GM23248 (cell line): Measurements from ENCODE around the gene KCTD10. TPM values are rescaled to one million over a fixed set of nuclear protein-coding genes. Genes with fewer than 3 reads are reported as not detected.

ENCODE experiments used
- DNase-seq: peaks from one replicate; pipeline ENCODE4 v3.0.0-alpha.2; 2015
- H2AFZ ChIP-seq: fragments of 200-600 bp; sonication (generic); 2 replicates; pipeline ENCODE4 v1.6.1; 2016; ENCODE audit warnings: antibody characterized with exemption
- H3F3A ChIP-seq: fragments of 200-600 bp; sonication (generic); 2 replicates; pipeline ENCODE4 v1.6.1; 2016; ENCODE audit warnings: mild to moderate bottlenecking, antibody characterized with exemption, mixed run types; ENCODE audit not compliant: insufficient read depth
- H3K27ac ChIP-seq: fragments of 200-600 bp; sonication (generic); 2 replicates; pipeline ENCODE4 v1.5.1; 2016; ENCODE audit warnings: mild to moderate bottlenecking
- H3K27me3 ChIP-seq: fragments of 200-600 bp; sonication (generic); replicated peaks from 2 replicates; pipeline ENCODE4 v1.6.1; 2016; ENCODE audit warnings: mild to moderate bottlenecking; ENCODE audit not compliant: insufficient read depth
- H3K36me3 ChIP-seq: fragments of 200-600 bp; sonication (generic); 2 replicates; pipeline ENCODE4 v1.6.1; 2016; ENCODE audit warnings: low read depth, mild to moderate bottlenecking
- H3K4me1 ChIP-seq: fragments of 200-600 bp; sonication (generic); 2 replicates; pipeline ENCODE4 v1.6.1; 2016; ENCODE audit warnings: mild to moderate bottlenecking; ENCODE audit not compliant: insufficient read depth
- H3K4me2 ChIP-seq: fragments of 200-600 bp; sonication (generic); one replicate; pipeline ENCODE4 v1.6.1; 2016; ENCODE audit warnings: mild to moderate bottlenecking; ENCODE audit not compliant: unreplicated experiment
- H3K4me3 ChIP-seq: fragments of 200-600 bp; sonication (generic); 2 replicates; pipeline ENCODE4 v1.5.1; 2016; ENCODE audit warnings: mild to moderate bottlenecking
- H3K79me2 ChIP-seq: fragments of 200-600 bp; sonication (generic); 2 replicates; pipeline ENCODE4 v1.6.1; 2016; ENCODE audit warnings: mild to moderate bottlenecking; ENCODE audit not compliant: insufficient read depth
- H3K9ac ChIP-seq: fragments of 200-600 bp; sonication (generic); 2 replicates; pipeline ENCODE4 v1.6.1; 2016; ENCODE audit warnings: mild to moderate bottlenecking
- H3K9me2 ChIP-seq: fragments of 200-600 bp; sonication (generic); 2 replicates; pipeline ENCODE4 v1.6.1; 2016; ENCODE audit warnings: mixed run types, mild to moderate bottlenecking, moderate library complexity; ENCODE audit not compliant: insufficient read depth
- H3K9me3 ChIP-seq: fragments of 200-600 bp; sonication (generic); one replicate; pipeline ENCODE4 v1.6.1; 2017; ENCODE audit warnings: low read depth
- H4K20me1 ChIP-seq: fragments of 200-600 bp; sonication (generic); 2 replicates; pipeline ENCODE4 v1.6.0; 2016; ENCODE audit not compliant: insufficient read depth
- EZH2 ChIP-seq: fragments of 200-600 bp; sonication (generic); IDR thresholded peaks from 2 replicates; pipeline ENCODE4 v1.6.1; 2018; ENCODE audit warnings: antibody characterized with exemption, mild to moderate bottlenecking; ENCODE audit not compliant: insufficient read depth, poor library complexity, severe bottlenecking
- EZH2phosphoT487 ChIP-seq: fragments of 200-600 bp; sonication (generic); IDR thresholded peaks from 2 replicates; pipeline ENCODE4 v1.6.1; 2018; ENCODE audit warnings: antibody characterized with exemption, moderate library complexity, mild to moderate bottlenecking, low read depth; ENCODE audit not compliant: insufficient read depth
- WGBS, 2 experiments: methylation state at CpG; one replicate each; pipeline ENCODE4 v1.1.6; 2015 to 2017; ENCODE audit warnings: low lambda C conversion rate in 2 of 2, low coverage in 1 of 2; ENCODE audit errors: missing lambda C conversion rate in 2 of 2; 5-methylcytosine and 5-hydroxymethylcytosine counted together
- in situ Hi-C: fragments of 300-500 bp; cut with MboI; formaldehyde crosslinking; loops from 2 replicates; pipeline ENCODE4 v1.15.0; 2020
- polyA plus RNA-seq: library from polyadenylated mRNA; unstranded; fragments of >200 nt; fragmentation: Nextera tagmentation; extraction: Ambion mirVana; gene quantifications from 2 replicates; pipeline ENCODE4 v1.2.1, GENCODE V29; 2016
- total RNA-seq: library from RNA; depleted of rRNA; stranded (reverse); fragments of >200 nt; shearing (Covaris generic); gene quantifications from 2 replicates; pipeline ENCODE4 v1.2.3, GENCODE V29; 2014

The KCTD10 gene
- total and polyA plus RNA-seq, 2 experiments from 2014 or later, result 81.1 to 117 TPM

DNA sequence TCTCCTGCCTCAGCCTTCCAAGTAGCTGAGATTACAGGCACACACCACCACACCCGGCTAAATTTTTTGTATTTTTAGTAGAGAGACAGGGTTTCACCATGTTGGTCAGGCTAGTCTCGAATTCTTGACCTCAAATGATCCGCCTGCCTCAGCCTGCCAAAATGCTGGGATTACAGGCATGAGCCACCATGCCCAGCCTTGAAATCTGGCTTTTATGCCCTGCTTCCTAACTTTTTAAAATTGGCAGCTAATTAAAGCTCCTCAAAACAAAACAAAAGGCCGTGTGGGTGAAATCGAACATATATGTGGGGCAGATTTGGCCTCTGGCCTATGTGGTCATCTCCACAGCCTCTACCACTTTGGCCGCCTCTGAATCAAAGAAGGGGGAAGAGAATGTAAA is 37.9 kb downstream of the KCTD10 start:
- H3K9me2 ChIP-seq, result no peaks in the 10 kb centered on the region
- H3F3A ChIP-seq, result peaks cover 10% of the 10 kb centered on the region
- H3K4me2 ChIP-seq, result no peak overlapping the region
- H3K4me1 ChIP-seq, result peaks cover 20% of the 10 kb centered on the region
- TF ChIP-seq EZH2phosphoT487 (no peak), EZH2 (no peak)
- in situ Hi-C loops, result no loop called here
- H3K27ac ChIP-seq, result no peak overlapping the region
- WGBS, 2 experiments, result 44 to 47% methylated on average over 6 of the region's 6 CpGs
- H3K9ac ChIP-seq, result no peak overlapping the region
- peaks cover 16% of the 10 kb centered on the region for H3K79me2 ChIP-seq
- H3K27me3 ChIP-seq, result no peaks in the 10 kb centered on the region
- H2AFZ ChIP-seq, result no peak overlapping the region
- H4K20me1 ChIP-seq, result no peaks in the 10 kb centered on the region
- H3K36me3 ChIP-seq, result peaks cover under 1% of the 10 kb centered on the region; the same call in 1 of the 2 replicates
- H3K4me3 ChIP-seq, result no peak overlapping the region
- no peak for DNase-seq
- H3K9me3 ChIP-seq, result no peaks in the 10 kb centered on the region

- in situ Hi-C loops, result no loop called here
- Histone ChIP-seq H3K9me2 (no peaks in the 10 kb centered on the region), H3K36me3 (no peaks in the 10 kb centered on the region), H3F3A (no peaks in the 10 kb centered on the region), H3K4me3 (no peak overlapping the region), H3K27me3 (no peaks in the 10 kb centered on the region), H3K9me3 (no peaks in the 10 kb centered on the region), H2AFZ (no peak overlapping the region), H3K9ac (no peak overlapping the region), H3K4me2 (no peak overlapping the region), H3K4me1 (peaks cover 17% of the 10 kb centered on the region), H3K27ac (no peak overlapping the region), H3K79me2 (no peaks in the 10 kb centered on the region), H4K20me1 (no peaks in the 10 kb centered on the region)
- TF ChIP-seq EZH2, result no peak
- TF ChIP-seq EZH2phosphoT487, result no peak
- WGBS, 2 experiments, result 81 to 83% methylated on average over 7 of the region's 7 CpGs
- DNase-seq, result no peak
These were observed 40.9 kb downstream of the KCTD10 start for GRCh38 chr12:109436188-109436560.

- no peaks in the 10 kb centered on the region for H4K20me1 ChIP-seq
- no peaks in the 10 kb centered on the region for H3F3A ChIP-seq
- no peaks in the 10 kb centered on the region for H3K9me2 ChIP-seq
- H3K9me3 ChIP-seq, result no peaks in the 10 kb centered on the region
- H3K9ac ChIP-seq, result no peak overlapping the region
- in situ Hi-C loops, result no loop called here
- H3K27me3 ChIP-seq, result no peaks in the 10 kb centered on the region
- H3K79me2 ChIP-seq, result no peaks in the 10 kb centered on the region
- no peaks in the 10 kb centered on the region for H3K36me3 ChIP-seq
- no peak for DNase-seq
- 82 to 84% methylated on average over 17 of the region's 17 CpGs for WGBS, 2 experiments
- H3K27ac ChIP-seq, result no peak overlapping the region
- no peak overlapping the region for H2AFZ ChIP-seq
- TF ChIP-seq EZH2phosphoT487, result no peak
- TF ChIP-seq EZH2, result no peak
- H3K4me2 ChIP-seq, result no peak overlapping the region
- H3K4me3 ChIP-seq, result no peak overlapping the region
- peaks cover 13% of the 10 kb centered on the region for H3K4me1 ChIP-seq
These were observed 41.5 kb downstream of the KCTD10 start for GRCh38 chr12:109435428-109436187.

GRCh38 chr12:109434582-109434981 is 42.5 kb downstream of the KCTD10 start:
- no peak overlapping the region for H3K9ac ChIP-seq
- no peak overlapping the region for H3K4me3 ChIP-seq
- H3K4me1 ChIP-seq, result peaks cover 9% of the 10 kb centered on the region
- no peak overlapping the region for H2AFZ ChIP-seq
- H3K27ac ChIP-seq, result no peak overlapping the region
- DNase-seq, result no peak
- in situ Hi-C loops, result loop anchor here (5.0 kb wide), 1 partner anchor 43 kb away; the partner anchor contains the start of genes KCTD10 and UBE3B
- no peaks in the 10 kb centered on the region for H3K9me3 ChIP-seq
- no peak overlapping the region for H3K4me2 ChIP-seq
- H3F3A ChIP-seq, result no peaks in the 10 kb centered on the region
- WGBS, 2 experiments, result 50 to 53% methylated on average over 7 of the region's 7 CpGs
- H3K27me3 ChIP-seq, result no peaks in the 10 kb centered on the region
- H3K79me2 ChIP-seq, result no peaks in the 10 kb centered on the region
- no peaks in the 10 kb centered on the region for H3K36me3 ChIP-seq
- TF ChIP-seq EZH2, result no peak
- TF ChIP-seq EZH2phosphoT487, result no peak
- no peaks in the 10 kb centered on the region for H3K9me2 ChIP-seq
- H4K20me1 ChIP-seq, result no peaks in the 10 kb centered on the region
